Measurements from ENCODE around the gene HES5.

DNA sequence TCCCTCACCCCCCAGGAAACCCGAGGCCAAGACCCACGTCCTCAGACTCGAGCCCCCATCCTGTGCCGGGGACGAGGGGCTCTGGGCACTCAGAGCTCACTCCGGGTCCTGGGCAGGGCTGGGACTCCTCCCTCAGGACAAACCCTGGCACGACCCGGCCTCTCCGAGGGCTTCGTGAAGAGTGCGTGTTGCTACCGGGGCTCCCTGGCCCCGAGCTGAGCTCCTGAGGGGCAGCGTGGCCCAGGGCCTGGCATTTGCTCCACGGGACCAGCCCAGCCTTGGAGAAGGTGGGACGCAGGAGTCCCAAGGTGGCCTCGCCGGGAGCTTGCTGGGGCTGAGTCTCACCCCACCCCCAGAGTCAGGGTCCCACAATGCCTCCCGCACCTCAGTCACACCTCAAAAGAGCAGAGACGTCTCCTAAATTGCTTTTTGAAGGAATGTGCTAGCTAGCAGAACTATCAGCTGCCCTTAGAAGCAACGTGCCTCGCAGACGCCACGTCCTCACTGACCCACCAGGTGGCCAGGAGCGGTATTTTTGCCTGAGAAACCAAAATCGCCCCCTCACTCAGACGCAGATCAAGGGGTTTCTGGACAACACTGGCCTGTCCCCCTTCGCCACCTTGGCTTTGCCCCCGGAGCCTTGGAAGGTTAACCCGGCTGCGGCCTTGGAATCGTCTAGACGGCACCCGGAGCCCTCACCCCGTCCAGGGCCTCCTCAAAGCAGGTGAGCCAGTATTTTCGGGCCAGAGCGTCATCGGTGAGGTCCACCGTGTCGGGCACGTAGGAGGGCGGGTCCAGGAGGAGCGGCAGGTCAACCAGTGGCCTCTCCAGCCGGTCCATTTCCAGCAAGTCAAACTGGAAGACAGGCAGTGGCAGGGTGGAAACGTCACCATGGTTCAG is 14.9 kb downstream of the HES5 start:
- TF ChIP-seq, protein P1, sequence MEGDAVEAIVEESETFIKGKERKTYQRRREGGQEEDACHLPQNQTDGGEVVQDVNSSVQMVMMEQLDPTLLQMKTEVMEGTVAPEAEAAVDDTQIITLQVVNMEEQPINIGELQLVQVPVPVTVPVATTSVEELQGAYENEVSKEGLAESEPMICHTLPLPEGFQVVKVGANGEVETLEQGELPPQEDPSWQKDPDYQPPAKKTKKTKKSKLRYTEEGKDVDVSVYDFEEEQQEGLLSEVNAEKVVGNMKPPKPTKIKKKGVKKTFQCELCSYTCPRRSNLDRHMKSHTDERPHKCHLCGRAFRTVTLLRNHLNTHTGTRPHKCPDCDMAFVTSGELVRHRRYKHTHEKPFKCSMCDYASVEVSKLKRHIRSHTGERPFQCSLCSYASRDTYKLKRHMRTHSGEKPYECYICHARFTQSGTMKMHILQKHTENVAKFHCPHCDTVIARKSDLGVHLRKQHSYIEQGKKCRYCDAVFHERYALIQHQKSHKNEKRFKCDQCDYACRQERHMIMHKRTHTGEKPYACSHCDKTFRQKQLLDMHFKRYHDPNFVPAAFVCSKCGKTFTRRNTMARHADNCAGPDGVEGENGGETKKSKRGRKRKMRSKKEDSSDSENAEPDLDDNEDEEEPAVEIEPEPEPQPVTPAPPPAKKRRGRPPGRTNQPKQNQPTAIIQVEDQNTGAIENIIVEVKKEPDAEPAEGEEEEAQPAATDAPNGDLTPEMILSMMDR (optimal IDR thresholded peaks at IDR 0.05 in 1 of 3, IDR thresholded peaks at IDR 0.05 in 1 of 3, conservative IDR thresholded peaks at IDR 0.05 in 1 of 3; ENCODE audit: extremely low read depth in 1 of 3, insufficient read depth in 2 of 3, low read length in 3 of 3) = peak in 1 of 3 experiments; percentile 19
- TF ChIP-seq EZH2 (IDR thresholded peaks at IDR 0.05; ENCODE audit: low read length) = no peak

All from keratinocyte (primary cell).